Adrenal gland (tissue), 5 donors: Measurements from ENCODE around the gene TCN1.

ENCODE experiments used
- CTCF ChIP-seq, 6 experiments: fragments of 450-650 bp in 4 of 6; fragments of 200-600 bp in 2 of 6; sonication (generic) in 1 of 6; IDR thresholded peaks; 1 replicate in 5 of 6; 2 replicates in 1 of 6; pipeline versions ENCODE4 v1.5.1 to v1.8.0; 2016 to 2021; ENCODE audit warnings: antibody characterized with exemption in 6 of 6, mild to moderate bottlenecking in 2 of 6, moderate library complexity in 1 of 6
- POLR2A ChIP-seq, 2 donors: fragments of 450-650 bp; IDR thresholded peaks; one replicate each; pipeline ENCODE4 v1.6.1; 2017; ENCODE audit warnings: antibody characterized with exemption in 2 of 2, mild to moderate bottlenecking in 2 of 2, moderate library complexity in 1 of 2
- donor health status: DM: no; HTN: no; CAD: no.

GRCh38 chr11:59804061-59804460, 62.2 kb downstream of the TCN1 start:
- TF ChIP-seq CTCF (IDR thresholded peaks at IDR 0.05) (no peak), POLR2A (IDR thresholded peaks at IDR 0.05) (no peak)
